H1 (cell line): ENCODE data around the gene PRR7. TPM values are rescaled to one million over a fixed set of nuclear protein-coding genes. Genes with fewer than 3 reads are reported as not detected.

Experiments
- CTCF ChIA-PET: fragments of 300-600 bp; sonication (Branson Sonifier 250); formaldehyde crosslinking; loops from one replicate; lab custom pipeline; 2021; ENCODE audit not compliant: partially characterized antibody; lab: Charles Lee
- POLR2A ChIA-PET: fragments of 300-600 bp; sonication (Branson Sonifier 250); formaldehyde crosslinking; loops from one replicate; lab custom pipeline; 2021; ENCODE audit warnings: inconsistent platforms; ENCODE audit not compliant: partially characterized antibody; lab: Charles Lee
- DNase-seq, 2 experiments: peaks; one replicate each; pipeline versions ENCODE4 v3.0.0 to v3.0.0-alpha.2; 2010 to 2022; ENCODE audit warnings: low spot score in 2 of 2, low read depth in 1 of 2, mixed read lengths in 1 of 2
- FAIRE-seq: peaks from 2 replicates; lab custom pipeline; 2011; peaks lifted over from hg19 to GRCh38; lab: Jason Lieb, UNC
- H2AFZ ChIP-seq: 2 replicates; pipeline ENCODE4 v1.8.1; 2012; ENCODE audit warnings: low read length, inconsistent platforms
- H2AK5ac ChIP-seq: 2 replicates; pipeline ENCODE4 v1.6.1; 2013; ENCODE audit warnings: low read depth, low read length
- H2BK120ac ChIP-seq: replicated peaks from 2 replicates; pipeline ENCODE3; 2013; ENCODE audit warnings: low read depth, low read length, inconsistent platforms
- H2BK12ac ChIP-seq: 2 replicates; pipeline ENCODE4 v1.6.1; 2013; ENCODE audit warnings: low read depth, low read length
- H2BK15ac ChIP-seq: 2 replicates; pipeline ENCODE4 v1.6.1; 2013; ENCODE audit warnings: low read length
- H2BK20ac ChIP-seq: 2 replicates; pipeline ENCODE4 v1.6.1; 2013; ENCODE audit warnings: low read length
- H2BK5ac ChIP-seq: 2 replicates; pipeline ENCODE4 v1.6.1; 2013; ENCODE audit warnings: low read depth, low read length
- H3K14ac ChIP-seq: 2 replicates; pipeline ENCODE4 v1.6.1; 2013; ENCODE audit warnings: inconsistent platforms; ENCODE audit not compliant: insufficient read length
- H3K18ac ChIP-seq: 2 replicates; pipeline ENCODE4 v1.6.1; 2013; ENCODE audit warnings: low read length; ENCODE audit errors: extremely low read depth
- H3K23ac ChIP-seq: 2 replicates; pipeline ENCODE4 v1.6.1; 2013; ENCODE audit warnings: inconsistent platforms; ENCODE audit not compliant: insufficient read length
- H3K23me2 ChIP-seq: 2 replicates; pipeline ENCODE4 v1.6.1; 2013; ENCODE audit warnings: low read depth, low read length
- H3K27ac ChIP-seq: 2 replicates; pipeline ENCODE4 v1.6.1; 2011; ENCODE audit warnings: low read depth, low read length, inconsistent platforms
- H3K27me3 ChIP-seq, 4 experiments: replicated peaks in 1 of 4; 1 replicate in 1 of 4; 2 replicates in 3 of 4; pipeline versions ENCODE4 v1.6.1 to v1.8.1; 2011 to 2013; ENCODE audit warnings: low read length in 3 of 4, mild to moderate bottlenecking in 3 of 4, inconsistent platforms in 2 of 4, mixed read lengths in 2 of 4, moderate library complexity in 1 of 4; ENCODE audit not compliant: control insufficient read depth in 3 of 4, insufficient read depth in 3 of 4; ENCODE audit errors: extremely low read depth in 1 of 4
- H3K36me3 ChIP-seq, 4 experiments: 2 replicates each; pipeline versions ENCODE4 v1.6.1 to v1.8.1; 2011 to 2013; ENCODE audit warnings: mild to moderate bottlenecking in 4 of 4, low read length in 3 of 4, moderate library complexity in 2 of 4, control low read depth in 1 of 4, inconsistent platforms in 1 of 4; ENCODE audit not compliant: insufficient read depth in 4 of 4, control insufficient read depth in 2 of 4
- H3K4ac ChIP-seq: replicated peaks from 2 replicates; pipeline ENCODE3; 2013; ENCODE audit warnings: low read length, low read depth, mixed read lengths, inconsistent platforms; ENCODE audit not compliant: insufficient read length
- H3K4me1 ChIP-seq, 4 experiments: replicated peaks in 1 of 4; 1 replicate in 1 of 4; 2 replicates in 3 of 4; pipeline versions ENCODE4 v1.6.1 to v1.8.1; 2011 to 2013; ENCODE audit warnings: low read length in 3 of 4, inconsistent platforms in 2 of 4, mixed read lengths in 1 of 4; ENCODE audit not compliant: insufficient read depth in 4 of 4, control insufficient read depth in 3 of 4
- H3K4me2 ChIP-seq, 2 experiments: 2 replicates each; pipeline versions ENCODE4 v1.6.1 to v1.8.1; 2011 to 2013; ENCODE audit warnings: low read depth in 2 of 2, low read length in 2 of 2, control low read depth in 1 of 2, inconsistent platforms in 1 of 2, mild to moderate bottlenecking in 1 of 2; ENCODE audit not compliant: insufficient read depth in 1 of 2
- H3K4me3 ChIP-seq, 4 experiments: fragments of 200-600, 300-600 bp in 1 of 4; sonication (generic), shearing (Covaris generic), sonication (Bioruptor Twin) in 1 of 4; 2 replicates each; pipeline versions ENCODE4 v1.5.1 to v1.8.1; 2011 to 2016; ENCODE audit warnings: low read length in 4 of 4, low read depth in 3 of 4, control low read depth in 2 of 4, inconsistent platforms in 2 of 4, mild to moderate bottlenecking in 2 of 4, mixed read lengths in 1 of 4, moderate library complexity in 1 of 4; ENCODE audit not compliant: insufficient read depth in 2 of 4; ENCODE audit errors: extremely low read depth in 1 of 4
- H3K56ac ChIP-seq: replicated peaks from 2 replicates; pipeline ENCODE3; 2013; ENCODE audit warnings: low read depth, mild to moderate bottlenecking, mixed read lengths, low read length, inconsistent platforms; ENCODE audit not compliant: insufficient read length
- H3K79me1 ChIP-seq: 2 replicates; pipeline ENCODE4 v1.6.1; 2013; ENCODE audit warnings: low read depth, low read length, control low read depth
- H3K79me2 ChIP-seq, 2 experiments: 2 replicates each; pipeline versions ENCODE4 v1.6.1 to v1.8.1; 2012 to 2013; ENCODE audit warnings: low read length in 2 of 2, mild to moderate bottlenecking in 2 of 2, inconsistent platforms in 1 of 2; ENCODE audit not compliant: insufficient read depth in 2 of 2, control insufficient read depth in 1 of 2
- H3K9ac ChIP-seq, 4 experiments: replicated peaks in 1 of 4; 1 replicate in 1 of 4; 2 replicates in 3 of 4; pipeline versions ENCODE4 v1.6.1 to v1.8.1; 2011 to 2013; ENCODE audit warnings: low read depth in 3 of 4, low read length in 3 of 4, control low read depth in 2 of 4, mild to moderate bottlenecking in 2 of 4, moderate library complexity in 2 of 4, inconsistent platforms in 1 of 4; ENCODE audit errors: extremely low read depth in 1 of 4
- H3K9me3 ChIP-seq, 2 experiments: 2 replicates each; pipeline versions ENCODE4 v1.6.1 to v1.8.1; 2012 to 2013; ENCODE audit warnings: mild to moderate bottlenecking in 2 of 2, moderate library complexity in 2 of 2, control low read depth in 1 of 2, inconsistent platforms in 1 of 2, low read depth in 1 of 2, low read length in 1 of 2, mixed read lengths in 1 of 2; ENCODE audit not compliant: insufficient read depth in 2 of 2
- H4K20me1 ChIP-seq, 2 experiments: replicated peaks in 1 of 2; 2 replicates each; pipeline versions ENCODE3 to v1.8.1; 2011 to 2013; ENCODE audit warnings: inconsistent platforms in 2 of 2, low read length in 2 of 2, mild to moderate bottlenecking in 1 of 2; ENCODE audit not compliant: insufficient read depth in 2 of 2, control insufficient read depth in 1 of 2
- H4K5ac ChIP-seq: 2 replicates; pipeline ENCODE4 v1.6.1; 2013; ENCODE audit warnings: low read length, low read depth, mixed read lengths, inconsistent platforms; ENCODE audit not compliant: insufficient read length
- H4K8ac ChIP-seq: 2 replicates; pipeline ENCODE4 v1.8.0; 2013; ENCODE audit warnings: mild to moderate bottlenecking, moderate library complexity, low read length, inconsistent platforms; ENCODE audit not compliant: insufficient read depth; ENCODE audit errors: extremely low read depth
- H4K91ac ChIP-seq: replicated peaks from 2 replicates; pipeline ENCODE3; 2013; ENCODE audit warnings: low read length, mixed read lengths, inconsistent platforms; ENCODE audit not compliant: insufficient read length
- TBP ChIP-seq: IDR thresholded peaks from 2 replicates; pipeline ENCODE4 v1.6.1; 2011; ENCODE audit warnings: low read depth, low read length, improper control_type of control experiment
- WGBS, 2 experiments: shearing (Covaris generic) in 1 of 2; methylation state at CpG; one replicate each; pipeline versions ENCODE4 v1.1.6 to v1.1.7; 2013 to 2015; ENCODE audit warnings: low lambda C conversion rate in 2 of 2, mixed read lengths in 2 of 2, inconsistent platforms in 1 of 2, low coverage in 1 of 2, missing lambda C conversion rate in 1 of 2; ENCODE audit not compliant: insufficient replicate concordance in 2 of 2, insufficient coverage in 1 of 2, insufficient read length in 1 of 2; ENCODE audit errors: extremely low coverage in 1 of 2, missing lambda C conversion rate in 1 of 2; 5-methylcytosine and 5-hydroxymethylcytosine counted together
- polyA plus RNA-seq, 7 experiments: library from polyadenylated mRNA; depleted of rRNA in 3 of 7; stranded (reverse) in 5 of 7; unstranded in 2 of 7; fragments of >200 nt in 5 of 7; fragments of 200-250 nt in 2 of 7; gene quantifications; 1 replicate in 5 of 7; 2 replicates in 1 of 7; 4 replicates in 1 of 7; pipeline versions ENCODE4 v1.2.1 to v1.2.3, GENCODE V29; 2011 to 2013; ENCODE audit warnings: missing spikeins in 2 of 7, mixed read lengths in 2 of 7
- total RNA-seq: library from RNA; stranded (reverse); fragmentation: NEBNext Ultra II Directional; extraction: Animal tissue kit (Norgen Biotek cat#: 25700); gene quantifications from 2 replicates; pipeline ENCODE4 v1.2.1, GENCODE V29; 2021

The PRR7 gene
- total and polyA plus RNA-seq, 2 of the 8 experiments (the other 6 are each of a cell fraction or from before 2014, with no cell fraction given), result 8.0 to 11.8 TPM

DNA sequence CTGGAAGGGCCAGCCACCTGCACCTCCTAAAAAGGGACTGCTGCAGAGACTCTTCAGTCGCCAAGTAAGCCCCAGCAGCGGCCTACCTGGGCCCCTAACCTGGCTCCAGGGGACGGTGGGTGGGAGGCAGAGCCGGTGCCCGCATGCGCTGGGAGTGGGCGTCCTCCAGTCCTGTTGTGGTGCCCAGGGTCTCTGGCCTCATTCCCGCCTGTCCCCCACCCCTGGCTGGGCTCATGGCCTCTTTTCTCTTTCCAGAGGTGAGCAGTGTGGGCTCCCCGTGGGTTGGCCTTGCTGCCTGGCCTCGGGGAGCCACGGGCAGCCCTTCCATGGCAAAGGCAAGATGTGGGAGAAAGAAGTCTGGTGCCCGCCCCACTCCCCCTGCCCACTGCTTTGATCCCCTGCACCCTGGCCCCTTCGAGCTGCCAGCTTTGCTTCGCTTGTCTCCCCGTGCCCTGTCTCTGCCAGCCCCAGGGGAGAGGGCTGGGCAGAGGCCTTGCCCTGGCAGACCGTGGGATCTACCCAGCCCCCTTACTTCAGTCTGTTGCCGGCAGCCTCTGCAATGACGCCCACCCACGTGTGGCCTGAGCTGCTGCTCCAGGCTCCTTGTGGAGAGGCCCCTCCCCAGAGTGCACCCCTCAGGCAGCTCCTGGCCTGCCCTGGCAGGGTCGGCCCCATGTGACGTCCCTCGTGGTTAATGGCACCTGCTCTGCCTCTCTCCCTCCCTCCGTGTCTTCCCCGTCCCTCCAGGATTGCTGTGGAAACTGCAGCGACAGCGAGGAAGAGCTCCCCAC, 5.4 kb upstream of the PRR7 start:
- Histone ChIP-seq H4K20me1 (peaks cover 0 to 10% of the 10 kb centered on the region in 2 experiments), H3K4me1 (peaks cover 0 to 18% (median 9%) of the 10 kb centered on the region in 4 experiments; a peak in 6 of 7 replicates), H3K36me3 (peaks cover 2 to 12% (median 5%) of the 10 kb centered on the region in 4 experiments; a peak in 3 of 8 replicates), H2BK5ac (no peak overlapping the region), H2AFZ (no peak overlapping the region), H3K23ac (no peak overlapping the region), H2BK12ac (no peak overlapping the region), H3K4me3 (no peak overlapping the region), H3K9me3 (no peaks in the 10 kb centered on the region), H3K56ac (no peak overlapping the region), H3K27ac (no peak overlapping the region), H3K4ac (no peak overlapping the region), H3K18ac (no peak overlapping the region; the same call in 1 of the 2 replicates), H2BK15ac (no peak overlapping the region), H3K79me1 (no peaks in the 10 kb centered on the region; the same call in 1 of the 2 replicates), H3K4me2 (no peak overlapping the region), H3K9ac (no peak overlapping the region), H4K5ac (no peak overlapping the region), H3K14ac (no peak overlapping the region), H2AK5ac (no peak overlapping the region), H4K8ac (no peak overlapping the region), H3K79me2 (no peaks in the 10 kb centered on the region), H2BK120ac (no peak overlapping the region), H3K27me3 (peaks cover 0 to 11% (median 1%) of the 10 kb centered on the region in 4 experiments; a peak in 5 of 7 replicates), H4K91ac (no peak overlapping the region), H3K23me2 (peaks cover 2% of the 10 kb centered on the region), H2BK20ac (no peak overlapping the region)
- FAIRE-seq (no peak), DNase-seq (no peak)
- ChIA-PET POLR2A (interaction anchor here (5.1 to 67.5 kb wide), 5 partner anchors 18 to 56 kb away, joined by 21 to 3349 read pairs (median 143); partner anchors contain the start of genes DBN1, DOK3, GRK6 and PDLIM7), CTCF (interaction anchor here (0.6 to 23.6 kb wide), 13 partner anchors 8 to 473 kb away, joined by 3 to 430 read pairs (median 5); partner anchors contain the start of genes F12, GRK6, PFN3 and SLC34A1)
- no peak for TF ChIP-seq TBP
- WGBS, 2 experiments, result 91% methylated on average over 17 of the region's 26 CpGs; no CpG with 5 or more reads in 1 of the 2 experiments
